GM12801 (cell line): ENCODE data around the gene FAM181B.

Experiments used
- CTCF ChIP-seq: IDR thresholded peaks from one replicate; pipeline ENCODE4 v1.5.1; 2011; ENCODE audit warnings: control low read depth; ENCODE audit not compliant: insufficient read length; ENCODE audit errors: extremely low read depth

FAM181B gene

DNA sequence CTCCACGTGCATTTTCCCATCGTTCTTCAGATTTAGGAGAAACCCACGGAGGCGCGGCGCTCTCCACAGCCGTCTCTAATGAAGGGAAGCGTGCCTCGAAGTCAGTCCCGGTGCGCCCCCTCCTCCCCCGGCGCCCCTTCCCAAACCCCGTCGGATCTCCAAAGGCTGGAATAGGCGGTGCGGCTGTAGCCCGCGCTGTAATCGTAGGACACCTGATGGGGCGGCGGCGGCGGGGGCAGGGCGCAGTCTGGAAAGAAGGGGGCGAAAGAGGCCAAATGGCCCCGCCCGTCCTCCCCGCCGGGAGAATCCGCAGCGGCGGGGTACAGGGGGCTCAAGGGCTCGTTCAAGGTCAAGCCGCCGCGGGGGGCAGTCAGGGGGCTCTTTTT, 1.3 kb downstream of the FAM181B start:
- no peak for TF ChIP-seq CTCF

DNA sequence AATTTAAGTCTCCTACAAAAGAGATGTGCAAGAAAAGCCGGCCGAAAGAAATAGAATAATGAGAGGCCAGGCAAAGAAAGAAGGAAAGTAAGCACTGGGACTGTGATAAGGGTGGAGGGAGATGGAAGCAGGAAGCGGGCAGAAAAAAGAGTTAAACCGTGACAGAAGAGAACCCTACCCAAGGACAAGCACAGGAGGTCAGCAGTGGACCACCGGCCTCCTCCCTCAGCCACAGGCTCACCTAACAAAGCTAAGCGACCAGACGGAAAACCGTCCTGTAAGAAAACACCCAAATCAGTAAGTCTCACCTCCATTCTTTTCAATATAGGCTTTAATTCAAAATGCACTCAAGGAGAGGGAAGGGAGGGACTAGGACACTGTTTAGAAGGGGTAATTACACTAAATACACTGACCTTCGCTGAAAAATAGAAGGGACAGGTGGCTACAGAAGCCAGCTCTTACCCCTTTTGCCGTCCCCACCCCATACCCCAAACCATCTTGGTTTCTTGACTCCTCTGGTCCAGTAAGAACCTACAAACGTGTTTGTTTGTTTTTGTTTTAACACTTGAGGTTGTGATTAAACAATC, 1.9 kb downstream of the FAM181B start:
- TF ChIP-seq CTCF = no peak

DNA sequence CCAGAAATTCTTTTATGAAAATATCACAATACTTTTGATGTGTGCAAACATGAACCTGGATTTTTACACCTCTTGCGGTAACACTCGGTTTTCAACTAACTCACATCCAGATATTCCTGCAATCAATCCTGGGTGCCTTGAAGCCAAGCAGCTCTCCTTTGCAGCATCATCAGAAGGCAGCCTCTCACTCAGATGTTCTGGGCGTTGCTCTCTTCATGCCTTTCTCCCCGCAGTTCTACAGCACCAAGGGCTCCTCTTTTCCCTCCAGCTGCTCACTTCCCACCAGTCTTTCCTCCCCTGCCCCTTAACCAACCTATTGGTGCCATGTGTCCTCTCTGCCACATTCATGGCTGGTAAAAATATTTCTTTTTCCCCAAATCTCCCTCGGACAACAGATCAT, 2.9 kb downstream of the FAM181B start:
- TF ChIP-seq CTCF = no peak

DNA sequence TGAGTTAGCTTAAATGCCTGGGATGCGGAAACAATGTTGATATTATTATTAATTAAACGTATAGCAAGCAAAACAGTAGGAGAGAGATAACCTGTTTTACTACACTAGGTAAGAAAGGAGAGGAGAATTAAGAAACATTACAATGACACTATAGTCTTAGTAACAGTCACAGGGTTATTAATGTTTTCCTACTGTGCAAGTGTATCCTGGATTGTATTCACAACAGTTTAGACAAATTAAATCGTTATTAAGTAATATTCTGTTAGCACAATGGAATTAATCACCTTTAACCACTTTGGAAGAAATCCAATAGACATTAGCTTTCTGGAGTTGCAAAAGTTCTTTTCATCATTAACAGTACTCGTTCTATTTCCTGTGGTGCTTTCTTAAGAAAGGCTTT, 3.4 kb downstream of the FAM181B start:
- TF ChIP-seq CTCF = no peak

DNA sequence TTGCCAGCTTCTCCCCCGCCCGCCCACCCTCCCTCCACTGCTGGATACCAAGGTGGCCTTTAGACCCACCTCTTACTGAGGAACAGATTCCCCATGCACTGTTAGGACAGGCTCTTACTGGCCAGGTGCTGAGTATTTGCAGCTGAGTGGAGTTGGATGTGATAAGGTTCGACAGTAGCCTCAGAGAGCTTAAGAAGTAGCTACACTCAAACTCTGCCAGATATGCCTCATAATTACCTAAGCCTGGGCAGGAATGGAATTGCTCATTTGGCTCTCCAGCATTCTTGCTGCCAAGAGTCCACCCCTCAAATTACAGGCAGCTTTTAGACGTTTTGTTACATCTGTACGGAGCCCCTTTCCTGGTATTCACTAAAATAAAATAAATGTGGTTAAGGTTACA, 9.6 kb downstream of the FAM181B start:
- no peak for TF ChIP-seq CTCF

DNA sequence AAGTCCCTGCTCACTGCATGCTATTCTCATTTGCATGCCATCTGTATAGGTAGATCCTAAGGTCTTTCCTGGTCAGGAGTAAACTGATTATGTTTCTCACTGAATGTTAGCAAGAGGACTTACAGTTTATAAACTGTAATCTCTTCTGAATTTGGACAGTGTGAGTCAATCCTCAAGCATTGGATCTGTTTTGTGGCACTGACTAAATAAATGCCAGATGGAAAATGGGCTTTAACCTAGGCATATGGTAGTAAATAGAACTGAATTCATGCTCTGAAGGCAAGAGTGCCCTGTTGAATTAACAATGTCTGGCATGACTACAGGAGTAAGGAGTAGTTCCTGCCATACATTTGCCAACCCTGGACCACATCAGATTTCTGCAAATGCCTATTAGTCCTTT, 11.4 kb downstream of the FAM181B start:
- TF ChIP-seq CTCF = no peak

GRCh38 chr11:82720267-82721065, 13.2 kb downstream of the FAM181B start:
- no peak for TF ChIP-seq CTCF
